ENCODE results near the gene SNAI1. TPM values are rescaled to one million over a fixed set of nuclear protein-coding genes. Genes with fewer than 3 reads are reported as not detected.

Gene SNAI1
- total RNA-seq, 1 donor from 2014 or later = 1.4 TPM

DNA sequence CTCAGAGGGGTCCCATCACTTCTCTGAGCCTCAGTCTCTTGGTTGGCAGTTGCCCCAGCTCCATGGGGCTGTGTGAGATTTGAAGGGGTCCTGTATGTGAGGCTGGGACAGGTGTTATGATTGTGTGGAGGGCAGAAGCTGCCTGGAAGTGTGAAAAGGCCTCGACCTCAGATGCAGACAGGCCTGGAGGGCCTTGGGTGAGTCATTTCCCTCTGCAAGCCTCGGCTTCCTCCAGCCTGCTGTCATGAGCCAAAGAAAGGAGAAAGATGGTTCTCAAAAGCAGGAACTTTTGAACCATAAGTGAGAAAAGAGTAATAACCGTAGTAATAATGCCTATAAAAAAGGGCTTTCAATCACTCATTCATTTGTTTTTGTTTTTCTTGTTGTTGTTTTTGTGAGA, 37.5 kb downstream of the SNAI1 start:
- H3K4me3 ChIP-seq (ENCODE audit: low read depth, low read length) = no peak overlapping the region
- DNase-seq (ENCODE audit: low read depth) = no peak
- TF ChIP-seq, protein P1, sequence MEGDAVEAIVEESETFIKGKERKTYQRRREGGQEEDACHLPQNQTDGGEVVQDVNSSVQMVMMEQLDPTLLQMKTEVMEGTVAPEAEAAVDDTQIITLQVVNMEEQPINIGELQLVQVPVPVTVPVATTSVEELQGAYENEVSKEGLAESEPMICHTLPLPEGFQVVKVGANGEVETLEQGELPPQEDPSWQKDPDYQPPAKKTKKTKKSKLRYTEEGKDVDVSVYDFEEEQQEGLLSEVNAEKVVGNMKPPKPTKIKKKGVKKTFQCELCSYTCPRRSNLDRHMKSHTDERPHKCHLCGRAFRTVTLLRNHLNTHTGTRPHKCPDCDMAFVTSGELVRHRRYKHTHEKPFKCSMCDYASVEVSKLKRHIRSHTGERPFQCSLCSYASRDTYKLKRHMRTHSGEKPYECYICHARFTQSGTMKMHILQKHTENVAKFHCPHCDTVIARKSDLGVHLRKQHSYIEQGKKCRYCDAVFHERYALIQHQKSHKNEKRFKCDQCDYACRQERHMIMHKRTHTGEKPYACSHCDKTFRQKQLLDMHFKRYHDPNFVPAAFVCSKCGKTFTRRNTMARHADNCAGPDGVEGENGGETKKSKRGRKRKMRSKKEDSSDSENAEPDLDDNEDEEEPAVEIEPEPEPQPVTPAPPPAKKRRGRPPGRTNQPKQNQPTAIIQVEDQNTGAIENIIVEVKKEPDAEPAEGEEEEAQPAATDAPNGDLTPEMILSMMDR (conservative IDR thresholded peaks at IDR 0.05; ENCODE audit: low read depth, low read length) = no peak

DNA sequence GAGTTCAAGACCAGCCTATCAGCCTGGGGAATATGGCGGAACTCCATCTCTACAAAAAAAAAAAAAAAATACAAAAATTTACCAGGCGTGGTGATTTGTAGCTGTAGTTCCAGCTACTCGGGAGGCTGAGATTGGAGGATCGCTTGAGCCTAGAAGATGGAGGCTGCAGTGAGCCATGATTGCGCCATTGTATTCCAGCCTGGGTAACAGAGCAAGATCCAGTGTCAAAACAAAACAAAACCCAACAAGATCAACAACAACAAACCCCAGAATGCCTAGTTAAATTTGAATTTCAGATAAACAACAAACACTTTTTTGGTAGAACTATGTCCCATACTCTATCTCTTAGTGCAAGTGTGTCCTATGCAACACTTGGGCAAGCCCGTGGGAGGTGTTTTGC, 39.9 kb downstream of the SNAI1 start:
- TF ChIP-seq, protein P1 (conservative IDR thresholded peaks at IDR 0.05; ENCODE audit: low read depth, low read length) = no peak
- H3K4me3 ChIP-seq (ENCODE audit: low read depth, low read length) = no peak overlapping the region
- no peak for DNase-seq (ENCODE audit: low read depth)

DNA sequence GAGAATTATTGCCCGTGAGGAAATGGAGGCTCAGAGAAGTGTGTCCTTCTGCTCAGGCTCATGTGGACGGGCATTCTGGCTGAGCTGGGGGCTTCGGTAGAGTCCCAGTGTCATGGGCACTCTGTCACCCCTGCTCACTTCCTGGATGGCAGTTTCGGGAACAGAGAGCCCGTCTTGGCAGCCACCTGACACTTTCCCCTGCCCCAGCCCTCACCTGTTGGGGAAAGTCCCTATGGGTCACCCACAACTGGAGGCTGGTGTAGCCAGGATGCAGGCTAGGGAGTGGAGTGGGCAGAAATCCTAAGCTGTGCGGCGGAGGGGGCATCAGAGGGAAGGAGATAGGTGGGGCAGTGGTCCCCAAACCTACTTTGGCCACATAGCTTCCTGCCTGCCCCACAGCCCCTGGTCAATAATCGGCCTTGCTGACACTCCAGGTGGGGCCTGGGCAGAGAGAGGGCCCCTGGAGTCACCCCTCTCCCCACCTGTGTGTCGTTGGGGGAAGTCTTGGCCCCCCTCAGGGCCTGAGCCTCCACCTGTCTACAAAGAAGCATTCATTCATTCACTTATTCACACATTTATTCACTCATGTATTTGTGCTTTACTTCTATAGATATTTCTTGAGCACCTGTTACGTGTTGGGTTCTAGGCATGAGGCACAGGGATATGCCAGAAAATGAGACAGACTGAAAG, 40.5 kb downstream of the SNAI1 start:
- DNase-seq (ENCODE audit: low read depth) = no peak
- H3K4me3 ChIP-seq (ENCODE audit: low read depth, low read length) = no peak overlapping the region

GRCh38 chr20:50026746-50027575, 44.2 kb downstream of the SNAI1 start:
- TF ChIP-seq, protein P1 (conservative IDR thresholded peaks at IDR 0.05; ENCODE audit: low read depth, low read length) = no peak
- no peak for DNase-seq (ENCODE audit: low read depth)
- no peak overlapping the region for H3K4me3 ChIP-seq (ENCODE audit: low read depth, low read length)

More for the DNA sequence above, 40.5 kb downstream of the SNAI1 start:
- TF ChIP-seq, protein P1 (conservative IDR thresholded peaks at IDR 0.05; ENCODE audit: low read depth, low read length) = no peak

- no peak for DNase-seq (ENCODE audit: low read depth)
- TF ChIP-seq, protein P1 (conservative IDR thresholded peaks at IDR 0.05; ENCODE audit: low read depth, low read length) = no peak
Measured at GRCh38 chr20:50027611-50028105, 44.9 kb downstream of the SNAI1 start.

GRCh38 chr20:50029083-50029696, 46.4 kb downstream of the SNAI1 start:
- TF ChIP-seq, protein P1 (conservative IDR thresholded peaks at IDR 0.05; ENCODE audit: low read depth, low read length) = no peak
- no peak for DNase-seq (ENCODE audit: low read depth)

More at GRCh38 chr20:50027611-50028105, 44.9 kb downstream of the SNAI1 start:
- no peak overlapping the region for H3K4me3 ChIP-seq (ENCODE audit: low read depth, low read length)

More at GRCh38 chr20:50029083-50029696, 46.4 kb downstream of the SNAI1 start:
- H3K4me3 ChIP-seq (ENCODE audit: low read depth, low read length) = no peak overlapping the region

Data from epithelial cell of proximal tubule (primary cell).